Measurements from ENCODE around the gene METTL3.
"Not testable (repeated sequence)": the region's sequence is repeated elsewhere in the genome, so short reads cannot be mapped to it uniquely, and the experiment has no call there.

Gene METTL3

GRCh38 chr14:21510735-21511657 lies at the start of gene METTL3:
Gene METTL3 (minus strand): TSS chr14:21511340. CDS start chr14:21511223, 117 bp downstream.
- DNase-seq (ENCODE audit: low read depth), result peak; percentile 99

DNA sequence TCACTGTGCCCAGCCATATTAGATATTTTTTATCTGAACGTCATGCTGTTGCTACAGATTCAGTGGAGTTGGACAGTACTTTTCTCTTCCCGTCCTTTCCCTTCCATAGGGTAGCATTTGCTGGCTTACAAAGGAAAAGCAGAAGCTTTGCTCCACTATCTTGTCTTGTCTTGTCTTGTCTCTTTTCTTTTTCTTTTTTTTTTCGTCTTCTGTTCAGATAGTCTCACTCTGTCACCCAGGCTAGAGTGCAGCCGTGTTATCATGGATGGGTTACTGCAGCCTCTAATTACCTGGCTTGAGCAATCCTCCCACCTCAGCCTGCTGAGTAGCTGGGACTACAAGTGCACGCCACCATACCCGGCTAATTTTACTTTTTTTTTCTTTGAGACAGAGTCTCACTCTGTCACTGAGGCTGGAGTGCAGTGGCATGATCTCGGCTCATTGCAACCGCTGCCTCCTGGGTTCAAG lies 47.6 kb upstream of the METTL3 start:
- DNase-seq (ENCODE audit: low read depth), result no peak

DNA sequence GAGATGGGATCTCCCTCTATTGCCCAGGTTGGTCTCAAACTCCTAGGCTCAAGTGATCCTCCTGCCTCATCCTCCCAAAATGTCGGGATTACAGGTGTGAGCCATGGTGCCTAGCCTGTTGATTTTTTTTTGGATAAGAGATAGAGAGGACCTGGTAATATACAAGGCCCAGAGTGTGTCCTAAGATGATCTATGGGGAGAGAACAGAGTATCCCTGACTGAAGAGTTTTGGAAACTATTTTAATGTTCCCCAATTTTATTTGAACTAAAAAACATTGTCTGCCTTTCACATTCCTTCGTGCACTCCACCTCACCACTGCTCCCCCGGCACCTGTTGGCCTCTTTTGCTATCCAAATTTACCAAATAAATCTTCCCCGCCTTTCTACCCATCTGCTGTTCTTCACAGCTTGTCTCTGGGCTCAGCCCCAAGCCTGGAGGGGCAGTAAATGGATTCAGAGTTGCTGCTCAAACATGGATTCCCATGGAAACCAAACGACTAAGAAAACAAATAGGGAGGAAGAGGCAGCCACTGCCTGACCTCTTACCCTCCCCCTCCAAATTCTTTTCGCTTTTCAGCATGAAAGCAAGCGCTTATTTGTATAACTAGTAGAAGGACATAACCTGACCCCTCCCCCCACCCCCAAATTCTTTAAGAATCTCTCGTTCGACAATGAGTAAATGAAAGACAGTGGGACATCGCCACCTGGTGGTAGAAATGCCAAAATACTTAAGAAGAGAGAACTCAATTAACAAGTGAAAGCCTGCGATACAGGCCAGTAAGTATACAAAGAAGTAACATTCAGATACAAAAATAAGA lies 46.2 kb upstream of the METTL3 start:
- DNase-seq (ENCODE audit: low read depth), result peak; percentile 70

DNA sequence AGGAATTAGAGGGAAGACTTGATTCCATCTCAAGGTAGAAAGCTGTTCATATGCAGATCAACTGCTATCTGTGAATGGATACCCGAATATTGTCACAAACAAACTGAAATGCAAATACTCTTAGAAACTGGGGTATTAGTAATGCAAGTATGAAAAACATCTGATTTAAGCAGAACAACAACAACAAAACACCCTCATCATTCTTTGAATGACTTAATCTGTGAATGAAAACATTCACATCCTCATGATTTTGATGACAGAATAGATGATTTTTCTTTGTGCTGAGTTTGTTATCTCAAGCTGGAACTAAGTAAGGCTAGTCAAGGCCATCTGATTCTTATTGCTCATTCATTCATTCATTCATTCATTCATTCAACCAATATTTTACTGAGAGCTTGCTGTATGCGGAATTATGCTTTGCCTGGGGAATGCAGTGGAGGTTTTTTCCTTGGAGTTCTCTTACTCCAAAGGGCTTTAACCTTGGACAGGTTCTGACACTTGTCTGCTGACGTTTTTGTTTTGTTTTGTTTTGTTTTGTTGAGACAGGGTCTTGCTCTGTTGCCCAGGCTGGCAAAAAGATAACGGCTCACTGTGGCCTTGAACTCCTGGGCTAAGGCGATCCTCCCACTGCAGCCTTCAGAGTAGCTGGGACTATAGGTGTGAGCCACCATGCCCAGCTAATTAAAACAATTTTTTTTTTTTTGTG lies 45.4 kb upstream of the METTL3 start:
- no peak for DNase-seq (ENCODE audit: low read depth)

DNA sequence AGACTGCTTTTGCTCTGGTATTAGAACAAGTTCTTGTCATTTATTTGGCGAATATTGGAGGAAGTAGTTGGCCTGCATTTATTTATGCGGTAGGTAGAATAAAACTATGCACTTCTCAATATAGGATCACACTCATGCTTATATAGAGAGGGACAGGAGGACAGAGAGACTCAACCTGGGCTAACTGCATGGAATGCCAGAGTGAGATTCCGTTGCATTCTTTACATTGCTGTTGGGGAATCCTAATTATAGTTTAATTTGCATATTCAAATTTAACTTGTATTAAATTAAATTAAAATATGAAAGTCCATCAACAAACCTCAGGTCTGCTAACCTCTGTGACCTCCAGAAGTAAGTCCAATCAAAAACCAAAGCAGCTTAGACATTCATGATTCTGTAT lies 42.1 kb upstream of the METTL3 start:
- DNase-seq (ENCODE audit: low read depth), result no peak

DNA sequence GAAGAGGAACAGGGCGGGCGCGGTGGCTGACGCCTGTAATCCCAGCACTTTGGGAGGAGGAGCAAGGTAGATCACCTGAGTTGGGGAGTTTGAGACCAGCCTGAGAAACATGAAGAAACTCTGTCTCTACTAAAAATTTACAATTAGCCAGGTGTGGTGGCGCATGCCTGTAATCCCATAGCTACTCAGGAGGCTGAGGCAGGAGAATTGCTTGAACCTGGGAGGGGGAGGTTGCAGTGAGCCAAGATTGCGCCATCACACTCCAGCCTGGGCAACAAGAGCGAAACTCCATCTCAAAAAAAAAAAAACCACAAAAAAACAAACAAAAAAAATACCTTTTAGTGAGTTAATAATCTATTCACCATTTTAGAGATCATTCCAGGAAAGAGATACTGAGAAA lies 33.4 kb upstream of the METTL3 start:
- not testable (repeated sequence) for DNase-seq (ENCODE audit: low read depth)

- DNase-seq (ENCODE audit: low read depth), result no peak
These were observed 32.8 kb upstream of the METTL3 start for GRCh38 chr14:21543963-21544362.

- DNase-seq (ENCODE audit: low read depth), result no peak
These were observed 32.4 kb upstream of the METTL3 start for GRCh38 chr14:21543521-21543960.

DNA sequence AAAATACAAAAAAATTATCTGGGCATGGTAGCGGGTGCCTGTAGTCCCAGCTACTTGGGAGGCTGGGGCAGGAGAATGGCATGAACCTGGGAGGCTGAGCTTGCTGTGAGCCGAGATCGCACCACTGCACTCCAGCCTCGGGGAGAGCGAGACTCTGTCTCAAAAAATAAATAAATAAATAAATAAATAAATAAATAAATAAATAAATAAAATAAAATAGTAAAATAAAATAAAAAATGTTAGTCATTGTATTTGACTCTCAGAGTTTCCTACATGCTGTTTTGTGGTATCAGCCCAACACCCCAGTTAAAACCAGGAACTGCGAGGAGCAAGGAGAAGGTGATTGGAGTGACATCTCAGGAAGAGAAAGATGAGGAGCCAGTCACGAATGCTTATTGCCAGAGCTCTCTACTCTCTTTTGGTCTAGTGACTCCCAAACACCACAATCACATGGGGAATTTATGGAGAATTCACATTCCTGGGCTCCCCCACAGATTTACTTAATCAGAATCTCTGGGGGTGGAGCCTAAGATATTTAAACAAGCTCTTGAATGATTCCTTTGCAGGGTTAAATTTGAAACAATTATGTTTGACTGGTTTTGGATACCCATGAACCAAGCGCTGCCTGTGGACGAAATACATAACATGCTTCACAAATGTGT lies 30.4 kb upstream of the METTL3 start:
- DNase-seq (ENCODE audit: low read depth), result no peak

- no peak for DNase-seq (ENCODE audit: low read depth)
These were observed 28.2 kb upstream of the METTL3 start for GRCh38 chr14:21539189-21539940.

DNA sequence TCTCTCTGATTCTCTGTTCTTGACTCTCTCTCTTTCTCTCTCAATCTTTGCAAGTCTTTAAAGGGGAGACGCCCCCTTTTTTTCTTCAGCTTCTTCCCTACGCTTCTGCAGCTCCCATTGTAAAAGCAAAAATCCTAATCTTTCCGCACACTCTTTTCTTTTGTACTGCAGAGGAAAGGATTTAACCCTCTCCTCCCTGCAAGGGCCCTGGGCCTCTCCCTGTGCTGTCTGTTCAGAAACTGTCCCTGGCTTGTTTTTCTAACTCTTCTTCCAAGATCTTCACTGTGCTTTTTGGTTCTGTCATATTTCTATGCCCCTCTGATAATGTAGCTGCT lies 25.9 kb upstream of the METTL3 start:
- no peak for DNase-seq (ENCODE audit: low read depth)

GRCh38 chr14:21536418-21537089 lies 25.4 kb upstream of the METTL3 start:
- DNase-seq (ENCODE audit: low read depth), result no peak

DNA sequence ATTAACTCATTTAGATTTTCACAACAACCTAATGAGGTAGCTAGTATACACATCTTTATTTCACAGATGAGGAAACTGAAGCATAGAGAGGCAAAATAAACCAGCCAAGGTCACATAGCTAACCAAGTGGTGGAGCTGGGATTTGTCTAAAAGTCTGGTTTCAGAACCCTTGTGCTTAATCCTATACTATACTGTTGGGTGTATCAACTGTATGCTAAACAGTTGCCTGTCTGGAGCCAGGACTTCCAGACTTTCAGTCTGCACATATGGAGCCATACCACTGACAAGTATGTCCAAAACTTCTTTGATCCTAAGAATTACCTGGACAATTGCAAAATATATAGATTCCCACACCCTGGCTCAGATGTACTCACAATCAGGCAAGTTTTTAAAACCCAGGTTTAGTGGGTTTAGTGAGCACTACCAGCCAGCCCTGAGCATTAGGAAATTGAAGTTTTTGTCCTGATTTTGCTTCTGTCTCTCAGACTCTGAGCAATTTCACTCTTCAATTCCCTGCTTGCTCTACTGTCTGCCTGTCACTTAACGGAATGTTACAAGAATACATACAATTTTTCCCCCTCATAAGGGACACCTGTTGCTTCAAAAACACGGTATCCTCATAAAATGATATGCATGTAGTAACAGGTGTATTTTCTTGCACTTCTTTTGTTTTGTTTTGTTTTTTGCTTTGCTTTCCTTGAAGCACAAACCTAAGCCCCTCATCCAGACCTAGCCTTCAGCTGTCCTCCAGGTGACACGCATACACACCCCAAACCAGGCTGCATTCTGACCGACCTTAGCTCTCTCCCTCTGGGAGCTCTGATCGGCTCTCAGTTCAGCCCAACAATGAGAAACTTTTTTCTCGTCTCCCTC lies 24.6 kb upstream of the METTL3 start:
- no peak for DNase-seq (ENCODE audit: low read depth)

DNA sequence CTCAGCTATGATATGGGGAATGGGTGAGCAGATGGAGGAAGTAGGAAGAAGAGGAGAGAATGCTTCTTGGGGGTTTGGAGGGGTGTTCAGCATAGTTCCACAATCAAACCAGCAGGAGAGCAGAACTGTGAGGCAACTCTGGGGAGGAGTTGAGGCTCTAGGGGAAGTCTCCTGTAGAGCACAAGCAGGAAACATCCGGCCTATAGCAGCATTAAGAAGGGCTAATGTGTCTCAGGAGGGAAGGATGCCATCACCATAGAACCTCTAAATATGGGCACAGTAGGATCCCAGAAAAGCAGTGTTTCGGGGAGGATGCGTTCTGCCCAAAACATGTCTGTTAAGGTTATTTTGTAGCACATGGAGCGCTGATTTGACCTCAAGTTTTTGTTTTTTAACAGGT lies 23.4 kb upstream of the METTL3 start:
- DNase-seq (ENCODE audit: low read depth), result no peak

- no peak for DNase-seq (ENCODE audit: low read depth)
These were observed 22.2 kb upstream of the METTL3 start for GRCh38 chr14:21533294-21533693.

DNA sequence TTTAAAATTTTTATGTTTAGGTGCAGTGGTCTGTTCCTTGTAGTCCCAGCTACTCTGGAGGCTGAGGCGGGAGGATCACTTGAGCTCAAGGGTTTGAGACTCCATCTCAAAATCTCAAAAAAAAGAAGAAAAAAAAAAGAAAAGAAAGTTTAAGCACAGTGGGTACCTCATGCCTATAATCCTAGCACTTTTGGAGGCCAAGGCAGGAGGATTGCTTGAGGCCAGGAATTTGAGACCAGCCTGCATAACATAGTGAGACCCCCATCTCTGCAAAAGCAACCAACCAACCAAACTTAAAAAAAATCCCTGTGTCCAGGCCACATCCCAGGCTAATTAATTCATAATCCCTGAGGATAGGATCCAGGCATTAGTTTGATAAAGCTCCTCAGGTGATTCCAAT lies 18.4 kb upstream of the METTL3 start:
- DNase-seq (ENCODE audit: low read depth), result no peak

DNA sequence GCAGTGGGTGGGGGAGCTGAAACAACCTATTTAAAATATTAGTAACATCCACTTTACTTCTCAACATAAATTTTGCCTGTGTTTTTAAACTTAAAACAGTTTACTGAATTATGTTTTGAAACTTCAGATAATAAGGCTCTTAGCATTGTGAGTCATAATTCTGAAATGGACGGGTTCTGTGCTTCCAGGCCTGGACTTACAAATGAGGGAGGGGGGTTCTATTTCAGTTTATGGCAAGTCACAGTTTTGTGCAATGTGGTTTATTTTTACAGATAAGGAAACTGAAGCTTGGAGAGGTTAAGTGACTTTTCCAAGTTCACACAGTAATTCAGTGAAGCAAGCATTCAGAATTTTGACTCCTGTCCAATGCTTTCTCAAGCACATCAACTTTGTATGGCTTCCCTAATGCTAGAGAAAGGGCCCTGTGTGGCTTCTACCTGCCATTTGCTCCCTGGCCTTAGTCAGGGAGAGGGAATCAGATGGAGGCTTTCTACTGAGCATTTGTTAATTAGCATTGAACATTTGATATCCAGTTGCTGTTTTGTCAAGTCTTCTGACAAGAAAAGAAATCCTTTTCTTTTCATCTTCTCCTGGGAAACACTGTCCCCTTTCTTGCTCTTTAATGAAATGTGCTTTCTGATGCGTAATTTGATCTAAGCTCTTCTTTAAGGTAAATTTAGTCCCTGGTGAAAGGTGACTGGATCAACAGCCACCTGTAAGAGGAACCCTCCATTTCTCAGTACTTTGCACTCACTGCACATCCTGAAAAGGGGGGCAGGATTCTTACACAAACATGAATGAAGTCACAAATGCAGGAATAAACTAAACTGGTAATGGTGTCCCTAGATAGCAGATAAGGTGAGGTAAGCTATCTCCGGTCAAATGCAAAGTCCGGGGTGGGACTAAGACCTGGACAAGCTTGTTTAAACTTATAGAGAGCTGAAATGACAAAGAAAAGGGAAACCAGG lies 17.5 kb upstream of the METTL3 start:
- no peak for DNase-seq (ENCODE audit: low read depth)

- no peak for DNase-seq (ENCODE audit: low read depth)
These were observed 16.2 kb upstream of the METTL3 start for GRCh38 chr14:21527318-21527679.
